Stimulated activated CD8-positive, alpha-beta memory T cell treated with anti-CD3 and anti-CD28 coated beads, Interleukin-15, amount 100 ng/mL, for 48 hours (primary cell): ENCODE results near the gene RNF20.
"Not testable (repeated sequence)": the region's sequence is repeated elsewhere in the genome, so short reads cannot be mapped to it uniquely, and the experiment has no call there.

Experiments
- DNase-seq, 2 donors: peaks; one replicate each; pipeline ENCODE4 v3.0.0-alpha.2; 2020; ENCODE audit warnings: low read depth in 2 of 2

RNF20 gene, protein sequence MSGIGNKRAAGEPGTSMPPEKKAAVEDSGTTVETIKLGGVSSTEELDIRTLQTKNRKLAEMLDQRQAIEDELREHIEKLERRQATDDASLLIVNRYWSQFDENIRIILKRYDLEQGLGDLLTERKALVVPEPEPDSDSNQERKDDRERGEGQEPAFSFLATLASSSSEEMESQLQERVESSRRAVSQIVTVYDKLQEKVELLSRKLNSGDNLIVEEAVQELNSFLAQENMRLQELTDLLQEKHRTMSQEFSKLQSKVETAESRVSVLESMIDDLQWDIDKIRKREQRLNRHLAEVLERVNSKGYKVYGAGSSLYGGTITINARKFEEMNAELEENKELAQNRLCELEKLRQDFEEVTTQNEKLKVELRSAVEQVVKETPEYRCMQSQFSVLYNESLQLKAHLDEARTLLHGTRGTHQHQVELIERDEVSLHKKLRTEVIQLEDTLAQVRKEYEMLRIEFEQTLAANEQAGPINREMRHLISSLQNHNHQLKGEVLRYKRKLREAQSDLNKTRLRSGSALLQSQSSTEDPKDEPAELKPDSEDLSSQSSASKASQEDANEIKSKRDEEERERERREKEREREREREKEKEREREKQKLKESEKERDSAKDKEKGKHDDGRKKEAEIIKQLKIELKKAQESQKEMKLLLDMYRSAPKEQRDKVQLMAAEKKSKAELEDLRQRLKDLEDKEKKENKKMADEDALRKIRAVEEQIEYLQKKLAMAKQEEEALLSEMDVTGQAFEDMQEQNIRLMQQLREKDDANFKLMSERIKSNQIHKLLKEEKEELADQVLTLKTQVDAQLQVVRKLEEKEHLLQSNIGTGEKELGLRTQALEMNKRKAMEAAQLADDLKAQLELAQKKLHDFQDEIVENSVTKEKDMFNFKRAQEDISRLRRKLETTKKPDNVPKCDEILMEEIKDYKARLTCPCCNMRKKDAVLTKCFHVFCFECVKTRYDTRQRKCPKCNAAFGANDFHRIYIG

GRCh38 chr9:101533334-101534204 is at the start of gene RNF20:
TSS of gene RNF20 (plus strand) at chr9:101533853. CDS start at chr9:101535424, 1,571 bp downstream.
- DNase-seq = peak; percentile 96 to 97

- no peak for DNase-seq
These were observed 49.6 kb upstream of the RNF20 start for GRCh38 chr9:101484046-101484445.

DNA sequence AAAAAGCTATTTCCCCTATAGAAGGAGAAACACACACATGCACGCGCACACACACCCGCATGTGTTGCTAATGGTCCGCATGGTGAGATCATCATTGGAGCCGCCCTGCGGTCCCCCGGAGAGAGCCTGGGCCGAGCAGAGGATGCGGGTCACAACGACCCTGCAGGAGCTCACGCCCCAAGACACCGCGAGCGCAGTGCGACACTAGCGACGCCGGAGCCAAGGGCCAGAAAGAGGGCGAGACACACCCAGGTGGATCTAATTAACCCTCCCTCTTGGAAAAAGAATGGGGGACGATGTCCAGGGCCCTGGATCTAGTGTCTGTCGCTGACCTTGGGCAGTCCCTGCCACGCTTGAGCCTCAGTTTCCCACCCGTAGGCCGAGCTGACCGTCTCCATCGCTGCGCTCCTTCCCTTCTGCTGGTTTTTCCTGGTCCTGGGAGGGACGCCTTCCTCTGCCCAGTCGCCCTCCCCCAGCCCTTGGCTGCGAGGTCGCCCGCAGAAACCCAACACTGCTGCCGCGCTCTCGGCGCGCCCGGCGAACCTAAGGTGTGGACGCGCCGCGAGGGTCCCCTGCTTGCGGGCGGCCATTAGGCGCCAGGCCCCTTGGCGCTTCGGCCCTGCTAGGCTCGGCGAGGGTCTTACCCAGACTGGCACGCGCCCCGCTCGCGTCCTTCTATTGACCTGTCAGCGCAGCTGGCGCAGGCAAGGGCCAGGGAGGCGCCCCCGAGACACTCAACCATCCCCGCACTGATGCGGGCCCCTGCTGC is 47.5 kb upstream of the RNF20 start:
- DNase-seq = no peak

DNA sequence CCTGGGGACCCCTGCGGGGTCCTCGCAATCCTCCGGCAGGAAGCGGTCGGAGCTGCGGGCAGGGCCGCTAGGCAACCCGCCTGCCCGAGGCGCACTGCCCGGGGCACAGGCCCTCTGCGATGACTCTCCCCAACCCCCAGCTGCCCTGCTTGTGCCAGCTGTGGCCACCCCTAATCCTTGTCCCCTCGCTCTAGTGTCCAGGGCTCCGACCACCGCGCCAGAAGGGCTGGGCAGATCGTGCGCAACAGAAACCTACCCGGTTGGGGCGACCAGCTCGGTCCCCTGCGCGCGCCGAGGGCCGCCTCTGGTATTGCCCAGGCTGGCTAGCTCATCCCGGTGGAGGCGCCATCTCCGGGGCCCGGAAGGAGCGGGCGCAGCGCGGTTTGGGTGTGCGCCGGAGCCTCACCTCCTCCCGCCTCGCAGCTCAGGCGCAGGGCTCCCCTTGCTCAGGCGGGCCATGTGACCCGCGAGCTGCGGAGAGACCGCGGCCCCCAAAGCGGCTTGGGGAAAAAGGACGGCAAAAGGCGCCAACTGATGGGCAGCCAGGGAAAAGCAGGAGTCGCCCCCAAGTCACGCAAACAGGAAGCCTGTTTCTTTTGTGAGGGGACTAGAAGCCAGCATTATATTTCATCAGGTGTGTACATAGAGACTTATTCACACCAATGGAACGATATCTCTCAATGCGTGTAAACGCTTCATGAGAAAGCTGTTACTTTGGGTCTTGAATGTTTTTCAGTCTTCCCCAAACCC is 46.8 kb upstream of the RNF20 start:
- peak in 1 of 2 donors; percentile 1 for DNase-seq

GRCh38 chr9:101487443-101487840 is 46.2 kb upstream of the RNF20 start:
- no peak for DNase-seq

- DNase-seq = no peak
These were observed 37.8 kb upstream of the RNF20 start for GRCh38 chr9:101495810-101496209.

- DNase-seq = no peak
These were observed 35.3 kb upstream of the RNF20 start for GRCh38 chr9:101498323-101498722.

- no peak for DNase-seq
These were observed 29.5 kb upstream of the RNF20 start for GRCh38 chr9:101504188-101504587.

- no peak for DNase-seq
These were observed 25.4 kb upstream of the RNF20 start for GRCh38 chr9:101508211-101508610.

- no peak for DNase-seq
These were observed 24.1 kb upstream of the RNF20 start for GRCh38 chr9:101509572-101509971.

- DNase-seq = no peak
These were observed 23.2 kb upstream of the RNF20 start for GRCh38 chr9:101510459-101510858.

GRCh38 chr9:101511009-101511408 is 22.6 kb upstream of the RNF20 start:
- DNase-seq = no peak

- no peak for DNase-seq
These were observed 21.5 kb upstream of the RNF20 start for GRCh38 chr9:101512116-101512515.

DNA sequence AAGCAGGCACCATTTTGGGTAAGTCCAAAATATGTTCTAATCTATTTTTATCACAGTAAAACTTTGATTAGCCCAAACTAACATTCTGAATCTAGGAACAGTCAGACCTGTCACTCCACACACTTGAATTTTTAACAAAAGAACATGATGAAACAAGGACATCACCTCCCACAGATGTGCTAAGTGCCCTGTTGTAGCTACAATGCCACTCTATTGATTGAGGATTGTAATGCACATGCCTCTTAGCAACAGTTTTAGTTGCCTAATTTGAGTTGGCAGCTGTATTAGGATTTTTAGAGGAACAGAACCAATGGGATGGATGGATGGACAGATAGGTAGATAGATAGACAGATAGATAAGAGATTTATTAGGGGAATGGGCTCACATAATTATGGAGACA is 20.3 kb upstream of the RNF20 start:
- DNase-seq = no peak

- DNase-seq = no peak
These were observed 19.6 kb upstream of the RNF20 start for GRCh38 chr9:101514071-101514470.

- DNase-seq = no peak
These were observed 17.0 kb upstream of the RNF20 start for GRCh38 chr9:101516655-101517054.

GRCh38 chr9:101518489-101518888 is 15.2 kb upstream of the RNF20 start:
- not testable (repeated sequence) for DNase-seq

GRCh38 chr9:101524371-101524770 is 9.3 kb upstream of the RNF20 start:
- DNase-seq = no peak

DNA sequence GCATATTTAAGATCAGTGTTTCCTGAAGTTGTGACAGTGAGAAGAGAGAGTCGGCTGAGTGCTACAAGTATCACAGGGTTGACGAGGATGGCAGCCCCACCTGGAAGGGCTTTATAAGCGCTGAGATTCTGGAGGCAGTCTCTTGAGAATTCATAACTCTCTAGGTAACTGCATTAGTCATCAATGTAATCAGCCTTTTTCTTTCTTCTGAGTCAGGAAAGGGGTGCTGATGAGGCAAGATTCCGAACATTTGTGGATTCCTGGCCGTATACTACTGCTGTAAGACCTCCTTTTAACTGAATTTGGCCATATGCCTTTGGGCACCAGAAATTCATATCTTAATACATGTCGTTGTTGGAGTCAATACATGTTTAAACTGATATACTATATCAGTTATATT is 6.6 kb upstream of the RNF20 start:
- no peak for DNase-seq

- no peak for DNase-seq
These were observed 5.6 kb upstream of the RNF20 start for GRCh38 chr9:101528015-101528414.
